HG03159 (cell line): Measurements from ENCODE around the gene SLC4A5.

Experiments used
- ATAC-seq: cut with Tn5 transposase; IDR thresholded peaks from one replicate; pipeline ENCODE4 v1.9.1; 2021; ENCODE audit warnings: mild to moderate bottlenecking, moderate library complexity; ENCODE audit not compliant: unreplicated experiment

The SLC4A5 gene

DNA sequence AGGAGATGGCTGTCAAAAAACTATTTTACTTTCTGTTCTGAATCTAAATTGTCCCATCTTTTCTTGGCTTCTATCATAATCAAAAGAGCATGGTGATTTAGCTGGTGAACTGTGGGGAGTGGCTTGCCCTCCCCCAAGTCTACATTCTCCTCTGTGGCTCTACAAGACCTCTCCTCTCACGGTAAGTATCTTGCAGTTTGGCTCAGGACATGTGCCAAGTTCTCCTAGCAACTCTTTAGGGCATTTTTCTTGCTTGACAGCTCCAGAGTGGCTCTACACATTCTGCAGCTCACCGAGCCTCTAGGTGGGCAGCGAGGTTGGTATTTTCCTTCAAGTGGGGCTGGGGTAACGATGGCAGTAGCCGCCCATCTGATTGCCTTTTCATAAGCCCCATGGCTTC lies 29.1 kb downstream of the SLC4A5 start:
- ATAC-seq: no peak

DNA sequence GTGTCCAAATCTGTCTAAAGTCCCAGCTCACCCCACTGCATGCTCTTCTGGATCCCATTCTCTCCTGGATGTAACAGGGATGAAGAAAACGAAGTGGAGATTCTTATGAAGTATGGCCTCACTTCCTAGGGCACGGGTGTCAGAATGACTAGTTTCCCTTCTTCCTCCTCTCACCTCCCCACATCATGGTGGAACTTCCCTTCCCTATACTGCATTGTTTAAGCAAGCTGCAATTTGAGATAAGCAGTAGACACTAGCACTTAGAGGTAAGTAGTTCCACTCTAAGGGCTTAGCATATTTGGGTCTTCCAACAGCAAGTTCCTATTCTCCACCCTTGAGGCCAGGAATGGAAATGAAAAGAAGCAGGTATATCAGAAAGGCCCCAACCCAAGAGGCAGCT lies 29.7 kb downstream of the SLC4A5 start:
- ATAC-seq: no peak

DNA sequence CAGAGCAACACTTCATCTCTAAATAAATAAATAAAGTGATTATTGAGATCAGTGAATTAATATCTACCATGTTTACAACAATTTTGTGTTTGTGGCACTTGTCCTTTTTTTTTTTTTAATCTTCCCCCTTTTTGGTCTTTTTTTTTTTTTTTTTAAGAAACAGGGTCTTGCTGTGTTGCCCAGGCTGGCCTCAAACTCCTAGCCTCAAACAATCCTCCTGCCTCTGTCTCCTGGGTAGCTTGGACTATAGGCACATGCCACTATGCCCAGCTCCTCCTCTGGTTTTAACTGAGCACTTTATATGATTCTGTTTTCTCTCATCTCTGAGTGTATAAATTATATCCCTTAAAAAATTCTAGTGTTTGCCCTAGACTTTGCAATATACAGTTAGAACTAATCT lies 30.3 kb downstream of the SLC4A5 start:
- ATAC-seq: no peak

DNA sequence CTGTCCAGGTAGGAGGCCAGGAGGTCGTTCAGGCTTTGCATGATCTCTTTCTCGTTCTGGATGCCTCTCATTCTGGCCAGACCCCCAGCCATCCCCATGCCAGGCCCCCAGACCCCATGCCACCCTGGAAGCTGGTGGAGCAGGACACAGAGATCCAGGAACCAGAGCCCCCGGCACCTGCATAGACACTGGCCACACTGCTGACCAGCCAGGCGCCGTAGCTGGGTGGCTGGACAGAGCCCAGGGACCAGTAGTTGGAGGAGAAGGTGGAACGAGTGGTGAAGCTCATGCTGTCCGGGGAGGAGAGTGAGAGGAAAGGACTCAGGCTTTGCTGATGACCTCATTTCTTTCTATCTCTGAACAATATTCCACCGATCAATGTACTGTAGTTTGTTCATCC lies 35.5 kb downstream of the SLC4A5 start:
- no peak for ATAC-seq

DNA sequence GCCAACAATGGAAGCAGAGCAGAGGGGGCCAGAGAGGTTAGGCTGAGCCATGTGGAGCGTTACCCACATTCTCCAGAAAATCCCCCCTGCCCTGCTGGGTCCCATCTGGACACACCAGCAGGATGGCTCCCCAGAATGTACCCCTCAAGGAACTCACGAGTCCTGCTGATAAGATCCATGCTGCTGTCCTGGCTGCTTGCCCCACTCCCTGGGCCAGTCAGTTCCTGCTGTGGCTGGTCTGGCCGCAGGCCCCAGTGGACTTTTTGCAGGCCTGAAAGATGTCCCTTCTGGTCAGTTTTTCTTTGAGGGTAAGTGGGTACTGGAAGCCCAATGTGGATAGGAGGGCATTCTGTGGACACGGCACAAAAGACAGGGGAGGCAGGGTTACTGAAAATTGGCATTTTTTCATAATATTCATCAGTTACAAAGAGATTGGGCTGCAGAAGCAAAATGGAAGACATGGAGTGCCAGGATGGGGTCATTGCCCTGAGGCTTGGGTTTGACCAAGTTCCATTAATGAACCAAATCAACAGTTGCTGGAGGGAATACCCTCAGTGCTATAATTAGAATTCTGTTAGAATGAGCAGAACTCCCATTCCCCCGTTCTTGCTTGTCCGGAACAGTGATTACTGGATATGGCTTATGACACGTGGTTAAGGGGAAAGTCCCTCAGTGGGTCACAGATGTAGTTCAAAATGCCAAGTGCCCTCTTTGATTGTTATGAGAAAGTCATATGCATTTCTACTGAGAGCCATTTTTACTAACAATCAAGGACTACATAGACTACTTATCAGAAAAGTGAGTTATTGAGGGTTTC lies 38.7 kb downstream of the SLC4A5 start:
- no peak for ATAC-seq

DNA sequence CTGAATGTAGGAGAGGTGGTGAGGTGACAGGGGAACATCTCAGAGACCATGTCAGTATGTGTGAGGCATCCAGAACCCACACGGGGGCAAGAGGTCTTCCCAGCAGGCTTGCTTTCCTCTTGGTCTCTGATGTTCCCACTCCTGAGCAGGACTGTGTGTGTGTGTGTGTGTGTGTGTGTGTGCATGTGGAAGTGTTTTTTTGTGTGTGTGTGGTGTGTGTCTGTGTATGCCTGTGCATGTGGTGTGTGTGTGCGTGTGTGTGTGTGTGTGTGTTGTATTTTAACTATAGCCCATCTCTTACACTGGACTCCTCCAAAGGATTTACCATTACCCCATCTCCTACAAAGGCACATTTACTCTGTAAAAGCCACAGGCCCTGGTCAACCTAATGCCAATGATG lies 40.4 kb downstream of the SLC4A5 start:
- no peak for ATAC-seq

DNA sequence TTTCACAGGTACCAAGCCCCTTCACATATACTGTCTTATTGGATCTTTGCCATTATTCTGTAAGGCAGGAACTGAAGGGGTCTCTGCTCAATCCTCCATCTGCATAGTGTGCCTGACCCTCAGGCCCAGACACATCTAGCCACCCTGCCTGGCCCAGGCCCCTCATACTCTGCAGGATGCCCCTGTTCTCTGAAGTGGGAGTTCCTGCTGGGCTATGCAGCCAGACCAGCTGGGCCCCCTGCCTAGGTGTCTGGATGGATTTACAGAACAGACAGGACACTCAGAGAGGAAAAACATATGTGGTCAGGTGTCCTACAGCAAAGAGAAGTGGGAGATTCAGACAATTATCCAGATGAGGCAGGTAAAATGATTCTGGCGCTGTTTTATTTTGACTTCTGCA lies 42.0 kb downstream of the SLC4A5 start:
- ATAC-seq: no peak

DNA sequence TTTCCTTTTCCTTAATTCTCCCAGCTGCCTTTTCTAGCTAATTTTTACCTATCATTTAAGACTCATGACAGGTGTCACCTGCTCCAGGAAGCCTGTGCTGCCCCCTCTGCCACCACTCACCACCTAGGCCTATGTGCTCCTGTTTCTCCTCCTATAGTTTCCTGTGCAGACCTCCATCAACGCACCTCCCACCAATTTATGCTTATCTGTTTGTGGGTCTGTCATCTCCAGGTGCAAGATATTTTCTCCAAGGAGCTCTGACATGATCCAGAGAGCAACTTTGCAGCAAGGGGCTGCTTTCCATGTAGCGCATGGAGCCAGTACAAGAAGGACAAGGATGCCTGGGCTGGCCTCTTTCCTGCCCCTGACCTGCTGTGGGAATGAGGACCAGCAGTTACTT lies 42.7 kb downstream of the SLC4A5 start:
- no peak for ATAC-seq

DNA sequence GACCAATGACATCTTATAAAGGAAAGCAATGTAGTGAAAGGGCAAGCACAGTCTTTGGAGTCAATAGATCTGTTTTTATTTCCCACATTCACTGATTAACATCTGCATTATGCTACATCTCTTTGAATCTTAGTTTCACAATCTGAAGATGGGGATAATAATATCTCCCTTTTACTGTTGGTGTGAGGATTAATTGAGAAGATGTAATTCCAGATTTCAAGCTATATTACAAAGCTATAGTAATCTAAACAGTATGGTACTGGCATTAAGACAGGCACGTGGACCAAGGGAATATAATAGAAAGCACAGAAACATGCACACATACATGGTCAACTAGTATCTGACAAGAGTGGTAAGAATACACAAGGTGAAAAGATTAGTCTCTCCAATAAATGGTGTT lies 45.3 kb downstream of the SLC4A5 start:
- no peak for ATAC-seq

DNA sequence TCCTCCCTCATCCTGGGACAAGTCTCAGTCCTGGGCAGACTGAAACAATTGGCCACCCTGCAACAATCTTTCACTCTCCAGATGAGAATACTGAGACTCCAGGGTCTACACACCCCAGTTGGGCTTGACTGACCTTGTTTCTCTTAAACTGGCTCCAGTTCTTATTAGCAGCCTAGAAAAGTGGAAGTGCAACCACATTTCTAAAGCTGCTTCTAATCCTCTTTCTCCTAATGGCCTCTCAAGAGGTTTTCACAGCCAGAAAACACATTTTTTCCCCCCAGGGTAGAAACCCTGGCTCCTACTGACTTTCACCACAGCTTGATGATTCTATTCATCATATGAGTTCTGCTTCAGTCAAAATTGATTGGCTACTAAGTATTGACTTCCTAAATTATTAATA lies 45.8 kb downstream of the SLC4A5 start:
- ATAC-seq: no peak

DNA sequence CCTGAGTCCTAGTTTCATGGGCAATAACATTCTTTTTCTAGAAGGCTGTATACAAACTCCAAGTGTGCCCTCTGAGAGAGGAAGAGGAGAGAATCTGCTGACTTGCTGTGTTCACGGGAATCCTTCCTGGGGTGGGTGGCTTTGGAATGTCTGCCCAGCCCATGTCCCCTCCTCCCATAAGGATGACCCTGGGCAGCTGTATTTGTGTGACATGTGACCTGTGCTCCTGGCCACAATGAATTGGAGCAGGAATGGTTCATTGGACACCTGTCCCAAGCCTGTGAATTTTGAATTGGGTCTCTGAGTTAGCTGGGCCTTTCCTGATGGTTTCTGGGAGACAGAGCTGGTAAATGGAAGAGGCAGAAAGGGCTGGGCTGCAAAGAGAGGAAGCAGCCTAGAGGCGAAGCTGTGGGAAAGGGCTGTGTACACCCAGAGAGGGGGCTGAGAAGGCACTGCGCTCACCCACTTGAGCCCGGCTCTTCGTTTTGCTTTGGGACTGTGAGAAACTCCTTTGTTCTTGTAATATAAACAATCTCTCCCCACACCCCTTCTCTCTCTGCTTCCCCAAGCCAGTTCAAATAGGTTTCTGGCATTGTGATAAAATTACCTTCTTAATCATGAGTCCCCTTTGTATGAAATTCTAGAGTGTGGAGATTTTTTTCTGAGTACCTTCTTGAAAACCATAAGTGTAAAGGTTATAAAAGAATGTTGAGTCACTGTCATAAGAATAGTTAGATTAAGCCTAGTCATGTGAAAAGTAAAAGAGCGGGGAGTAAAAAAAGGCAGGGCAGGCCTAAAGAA lies 49.8 kb downstream of the SLC4A5 start:
- ATAC-seq: no peak

DNA sequence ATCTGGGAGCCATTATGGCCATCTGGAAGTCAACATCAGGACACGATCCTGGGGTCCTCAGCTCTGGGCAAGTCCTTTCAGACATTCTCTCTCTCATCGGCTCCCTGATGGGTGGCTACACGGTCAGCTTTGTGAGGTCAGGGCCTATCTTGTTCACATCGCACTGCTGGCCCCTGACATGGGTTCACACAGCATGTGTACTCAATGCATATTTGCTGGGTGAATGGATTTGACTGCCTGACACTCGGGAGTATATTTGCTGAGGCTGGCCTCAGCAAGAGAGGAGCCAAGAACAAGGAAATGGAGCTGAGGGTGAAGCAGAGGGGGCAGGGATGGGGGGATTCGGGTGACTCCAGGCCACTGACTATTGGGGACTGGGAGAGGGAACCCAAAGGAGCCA lies 50.5 kb downstream of the SLC4A5 start:
- no peak for ATAC-seq

DNA sequence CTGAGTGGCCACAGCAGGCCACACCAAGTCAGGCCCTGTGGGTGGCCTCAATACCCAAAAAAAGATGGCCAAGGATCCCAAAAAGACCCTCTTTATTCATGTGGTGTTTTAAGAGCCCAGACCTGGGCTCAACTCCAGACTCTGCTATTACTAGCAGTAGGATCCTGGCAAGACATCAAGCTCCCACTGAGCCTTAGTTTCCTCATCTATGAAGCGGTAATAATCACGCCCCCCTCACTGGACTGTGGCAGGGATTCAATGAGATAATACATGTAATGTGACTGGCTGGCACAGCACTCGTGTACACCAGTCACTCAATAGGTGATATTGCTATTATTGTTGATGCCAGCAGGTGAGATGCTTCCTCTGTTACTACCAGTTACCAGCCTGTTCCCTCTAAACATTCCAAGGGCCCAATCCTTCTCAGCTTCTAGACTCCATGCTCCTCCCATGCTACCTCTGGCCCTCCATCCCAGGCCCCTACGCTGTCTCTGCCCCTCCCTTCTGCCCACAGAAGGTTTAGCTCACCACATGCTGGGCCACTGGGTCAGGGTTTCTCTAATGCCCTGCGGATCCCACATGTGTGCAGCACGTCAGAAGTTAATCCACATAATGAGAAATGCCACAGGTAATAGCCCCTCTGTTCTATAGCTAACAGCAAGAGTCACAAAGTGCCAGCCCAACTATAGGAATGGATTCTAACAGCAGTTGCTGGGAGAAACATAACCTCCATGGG lies 51.2 kb downstream of the SLC4A5 start:
- ATAC-seq: no peak

DNA sequence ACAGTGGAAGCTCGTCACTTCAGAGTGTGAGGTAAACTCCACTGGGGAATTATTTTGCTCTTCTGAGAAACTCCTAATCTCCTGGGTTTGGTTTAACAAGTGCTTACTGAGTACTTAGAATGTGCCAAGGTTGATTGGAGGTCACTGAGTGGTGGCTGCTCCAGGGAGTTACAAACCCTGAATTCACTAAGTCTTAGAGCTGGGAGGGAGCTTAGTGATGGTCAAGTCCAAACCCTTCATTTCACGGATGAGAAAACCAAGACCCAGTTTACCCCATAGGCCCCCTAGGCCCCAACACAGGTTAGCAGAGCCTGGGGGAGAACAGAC lies 52.0 kb downstream of the SLC4A5 start:
- ATAC-seq: peak; percentile 21

DNA sequence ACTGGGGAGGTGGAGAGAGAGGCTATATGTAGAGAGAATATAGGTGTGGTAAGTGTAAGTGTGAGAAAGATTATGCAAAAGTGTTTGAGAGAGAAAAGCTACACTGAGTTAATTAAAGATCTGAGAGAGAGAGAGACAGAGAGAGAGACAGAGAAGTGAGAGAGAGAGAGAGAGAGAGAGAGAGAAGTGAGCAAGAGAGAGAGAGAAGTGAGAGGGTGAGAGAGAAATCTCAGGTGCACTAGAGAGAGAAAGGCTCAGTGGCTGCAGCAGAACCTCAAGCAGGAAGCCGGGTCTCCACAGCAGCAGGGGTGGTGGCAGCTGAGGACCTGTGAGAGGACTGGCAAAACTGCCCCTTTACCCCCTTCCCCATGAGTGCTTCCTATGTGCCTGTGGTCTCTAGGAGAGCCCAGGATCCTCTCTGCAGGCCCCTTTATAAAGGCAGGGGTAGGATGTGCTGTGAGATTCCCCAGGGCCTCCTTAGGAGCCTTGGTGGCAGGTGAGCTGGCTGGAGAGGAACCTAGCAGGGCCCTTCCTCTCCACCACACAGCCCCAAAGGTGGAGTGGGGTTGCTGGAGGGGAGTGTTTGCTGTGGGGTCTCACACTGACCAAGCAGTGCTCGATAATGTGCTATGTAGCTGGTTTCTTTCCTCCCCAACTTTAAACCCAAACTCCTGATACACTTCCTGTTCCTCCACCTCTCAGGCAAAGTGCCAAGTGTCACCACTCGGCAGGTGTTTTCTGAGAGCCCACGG lies 52.6 kb downstream of the SLC4A5 start:
- ATAC-seq: peak; percentile 66

DNA sequence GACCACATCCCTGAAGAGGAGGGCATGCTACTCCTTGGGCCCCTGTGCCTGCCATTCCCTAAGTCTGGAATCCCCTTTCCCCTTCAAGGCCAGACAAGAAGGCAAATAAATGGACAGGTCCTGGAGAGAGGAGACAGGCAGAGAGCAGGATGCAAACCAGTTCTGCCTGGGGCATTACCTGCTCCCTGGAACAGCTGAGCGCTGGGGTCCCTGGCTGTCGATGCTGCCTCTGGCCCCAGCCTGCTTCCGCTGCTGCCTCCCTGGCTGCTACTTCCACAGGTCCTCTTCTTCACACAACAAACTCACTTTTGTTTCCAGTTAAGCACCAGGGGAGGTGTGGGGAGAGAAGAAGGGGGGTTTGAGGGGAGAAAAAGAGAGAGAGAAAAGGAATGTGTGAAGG lies 53.1 kb downstream of the SLC4A5 start:
- no peak for ATAC-seq

DNA sequence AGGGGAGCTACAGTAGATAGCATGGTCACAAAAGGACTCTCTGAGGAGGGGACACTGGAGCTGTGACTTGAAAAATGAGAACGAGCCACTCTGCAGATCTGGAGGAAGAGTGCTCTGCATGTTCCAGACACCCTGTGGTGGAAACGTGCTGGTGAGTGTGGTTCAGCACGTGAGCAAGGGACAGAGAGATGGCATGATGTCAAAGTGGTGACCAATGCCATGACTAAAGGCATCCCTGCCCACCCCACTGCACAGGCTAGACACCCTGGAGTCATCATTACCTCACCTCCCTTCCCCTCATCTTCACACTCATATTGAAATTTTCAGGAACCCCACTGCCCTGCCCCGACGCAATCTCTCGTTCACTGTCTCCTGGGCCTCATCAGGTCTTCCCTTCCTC lies 56.5 kb downstream of the SLC4A5 start:
- no peak for ATAC-seq

DNA sequence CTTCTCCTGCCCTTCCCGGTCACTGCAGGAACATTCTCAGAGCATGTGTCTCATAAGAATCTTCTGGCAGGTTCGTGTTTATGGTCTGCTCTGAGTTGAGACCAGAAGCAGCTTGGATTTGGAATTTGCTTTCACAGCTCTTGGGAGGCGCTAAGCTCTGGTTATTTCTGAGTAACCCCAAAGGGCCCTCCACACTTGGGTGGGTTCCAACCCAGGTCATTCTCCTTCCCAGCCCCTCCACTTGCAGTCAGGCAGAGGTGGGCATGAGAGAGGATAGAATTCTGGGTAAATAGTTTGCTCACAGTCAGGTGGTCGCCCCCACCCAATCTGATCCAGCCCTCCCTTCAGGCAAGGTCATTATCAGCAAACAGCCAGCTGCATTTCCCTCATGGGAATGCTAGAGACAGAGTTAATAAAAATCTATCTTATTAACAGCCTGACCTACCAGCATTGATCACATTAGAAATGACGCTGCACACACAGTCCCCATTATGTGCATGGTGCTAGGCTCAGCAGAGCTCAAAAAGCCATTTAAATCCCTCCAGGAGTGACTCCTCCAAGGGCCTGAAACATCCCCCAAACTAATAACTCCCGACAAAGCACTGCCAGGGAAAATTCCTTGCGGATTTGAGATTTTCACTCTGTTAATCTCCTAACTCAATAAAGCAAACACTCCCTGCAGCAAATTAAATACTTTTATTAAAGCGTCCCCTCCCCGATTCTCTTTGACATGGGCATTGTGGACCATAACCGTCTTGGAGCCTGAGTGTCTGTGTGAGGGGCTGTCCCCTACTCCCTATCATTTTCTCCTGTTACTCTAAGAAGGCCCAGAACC lies 61.9 kb downstream of the SLC4A5 start:
- ATAC-seq: no peak

DNA sequence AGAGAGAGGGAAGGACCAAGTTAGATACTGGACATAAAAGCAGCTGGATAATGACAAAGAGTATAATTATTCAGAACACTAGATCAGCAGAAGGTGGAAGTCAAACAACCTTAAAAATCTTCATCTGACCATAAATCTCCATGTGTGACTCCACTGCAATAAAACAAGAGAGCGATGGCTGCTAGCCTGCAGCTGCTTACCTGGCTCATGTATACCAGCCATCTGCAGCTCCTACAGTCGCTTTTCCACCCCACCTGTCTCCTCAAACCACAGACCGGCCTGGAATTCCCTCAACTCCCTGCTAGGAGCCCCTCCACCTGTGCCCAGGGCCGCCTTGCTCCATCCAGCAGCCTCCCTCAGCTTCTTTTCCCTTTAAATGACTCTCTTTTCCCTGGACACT lies 64.5 kb downstream of the SLC4A5 start:
- no peak for ATAC-seq

DNA sequence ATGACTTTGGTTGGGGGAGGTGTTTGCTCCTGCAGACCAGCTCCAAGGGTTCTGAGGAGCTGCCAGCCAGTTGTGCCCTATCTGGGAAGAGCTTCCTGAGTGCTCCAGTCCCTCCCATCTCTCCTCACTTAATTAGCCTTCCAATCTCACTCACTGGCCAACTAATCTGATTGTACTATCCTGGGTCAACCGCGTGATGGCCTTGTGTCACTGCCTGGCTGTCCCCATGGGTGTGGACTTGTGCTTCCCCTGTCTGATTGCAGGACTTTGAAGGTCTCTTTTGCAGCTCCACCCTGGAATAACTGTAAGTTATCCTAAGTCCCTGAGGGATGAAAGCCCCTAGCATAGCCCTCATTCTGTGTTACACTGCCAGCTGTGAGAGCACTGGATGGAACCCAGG lies 65.0 kb downstream of the SLC4A5 start:
- no peak for ATAC-seq
